Forelimb muscle (tissue), 1 donor: ENCODE data around the gene SPC24. TPM values are rescaled to one million over a fixed set of nuclear protein-coding genes. Genes with fewer than 3 reads are reported as not detected.
"Not testable (repeated sequence)": the region's sequence is repeated elsewhere in the genome, so short reads cannot be mapped to it uniquely, and the experiment has no call there.

Experiments used
- DNase-seq: peaks from one replicate; pipeline ENCODE4 v3.0.0-alpha.2; 2013; ENCODE audit warnings: low read depth
- polyA plus RNA-seq: library from polyadenylated mRNA; unstranded; fragments of 120-200 nt; gene quantifications from one replicate; pipeline ENCODE4 v1.2.1, GENCODE V29; 2013; ENCODE audit not compliant: insufficient read length

SPC24 gene
- polyA plus RNA-seq, 1 donor = 9.2 TPM

DNA sequence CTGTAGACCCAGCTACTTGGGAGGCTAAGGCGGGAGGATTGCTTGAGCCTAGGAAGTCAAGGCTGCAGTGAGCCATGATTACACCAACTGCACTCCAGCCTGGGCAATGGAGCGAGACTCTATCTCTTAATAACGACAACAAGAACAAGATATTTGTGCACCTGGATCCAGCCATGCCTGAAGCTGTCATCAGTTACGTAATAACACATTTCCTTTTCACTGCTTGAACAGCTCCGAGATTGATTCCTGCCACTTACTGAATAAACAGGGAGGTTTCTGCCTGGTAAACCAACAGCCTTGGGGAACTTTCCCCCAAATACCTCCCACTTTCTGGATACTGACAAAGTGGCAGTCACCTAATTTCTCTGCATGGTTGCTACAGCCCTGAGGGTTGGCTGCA lies 36.4 kb upstream of the SPC24 start:
- no peak for DNase-seq

DNA sequence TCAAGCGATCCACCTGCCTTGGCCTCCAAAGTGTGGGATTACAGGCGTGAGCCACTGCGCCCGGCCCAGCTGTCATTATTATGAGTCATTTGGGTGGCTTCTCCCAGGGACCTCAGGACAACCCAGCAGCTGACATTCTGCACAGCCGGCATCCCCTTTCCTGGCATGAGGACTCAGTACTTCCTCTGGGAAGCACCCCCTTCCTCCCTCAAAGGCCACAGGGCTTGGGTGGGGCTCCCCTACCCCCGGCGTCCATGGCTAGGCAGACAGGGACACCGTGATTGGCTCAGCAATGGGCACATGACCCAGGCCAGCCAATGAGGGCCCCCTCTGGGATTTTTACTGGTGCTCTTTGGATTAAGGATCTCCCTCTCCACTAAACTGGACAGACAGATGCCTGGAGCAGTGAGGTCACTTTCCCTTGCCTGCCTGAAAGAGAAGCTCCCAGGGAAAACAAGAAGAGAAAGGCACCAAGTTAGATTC lies 35.7 kb upstream of the SPC24 start:
- no peak for DNase-seq

DNA sequence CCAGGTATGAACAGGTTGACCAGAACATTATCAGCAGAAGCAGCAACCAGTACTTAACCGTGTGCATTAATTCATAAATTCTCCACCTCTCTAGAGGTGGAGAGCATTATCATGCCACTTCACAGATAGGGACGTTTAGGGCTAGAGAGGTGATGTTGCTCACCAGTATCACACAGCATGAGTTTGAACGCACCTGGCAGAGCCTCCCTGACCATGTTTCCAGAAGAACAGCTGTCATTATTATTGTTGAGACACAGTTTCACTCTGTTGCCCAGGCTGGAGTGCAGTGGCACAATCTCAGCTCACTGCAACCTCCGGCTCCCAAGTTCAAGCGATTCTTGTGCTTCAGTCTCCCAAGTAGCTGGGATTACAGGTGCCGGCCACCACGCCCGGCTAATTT lies 34.9 kb upstream of the SPC24 start:
- DNase-seq = no peak

DNA sequence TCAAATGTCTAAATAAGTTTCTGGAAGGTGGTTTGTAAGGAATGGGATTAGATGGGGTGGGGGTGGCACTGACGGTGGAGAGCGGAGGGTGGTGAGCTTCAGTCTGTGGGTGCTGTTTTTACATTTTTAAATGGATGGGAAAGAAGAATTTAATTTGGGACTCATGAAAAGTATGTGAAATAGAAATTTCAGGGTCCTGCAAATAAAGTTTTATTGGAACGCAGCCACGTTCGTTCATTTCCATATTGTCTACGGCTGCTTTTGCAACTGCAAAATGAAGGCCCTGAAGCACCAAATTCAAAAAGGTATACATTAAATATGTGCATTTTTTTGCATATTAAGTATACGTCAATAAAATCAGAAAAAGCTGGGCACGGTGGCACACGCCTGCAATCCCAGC lies 31.9 kb upstream of the SPC24 start:
- DNase-seq = no peak

DNA sequence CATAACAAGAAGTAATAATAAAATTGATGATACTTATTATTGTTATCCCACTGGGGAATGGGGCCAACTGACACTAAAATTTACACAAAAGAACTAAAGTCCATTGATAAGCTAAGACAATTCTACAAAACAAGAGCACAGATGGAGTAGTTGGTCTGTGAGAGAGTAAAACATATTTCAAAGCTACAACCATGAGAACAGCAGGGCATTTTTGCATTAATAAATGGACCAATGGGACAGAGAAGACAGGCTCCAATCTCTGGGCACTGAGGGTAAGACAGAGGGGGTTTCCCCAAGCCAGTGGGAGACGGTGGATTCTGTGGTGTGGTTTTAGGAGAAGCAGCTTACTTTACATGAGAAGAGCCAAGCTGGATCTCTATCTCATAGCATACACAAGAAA lies 27.4 kb upstream of the SPC24 start:
- DNase-seq = no peak

DNA sequence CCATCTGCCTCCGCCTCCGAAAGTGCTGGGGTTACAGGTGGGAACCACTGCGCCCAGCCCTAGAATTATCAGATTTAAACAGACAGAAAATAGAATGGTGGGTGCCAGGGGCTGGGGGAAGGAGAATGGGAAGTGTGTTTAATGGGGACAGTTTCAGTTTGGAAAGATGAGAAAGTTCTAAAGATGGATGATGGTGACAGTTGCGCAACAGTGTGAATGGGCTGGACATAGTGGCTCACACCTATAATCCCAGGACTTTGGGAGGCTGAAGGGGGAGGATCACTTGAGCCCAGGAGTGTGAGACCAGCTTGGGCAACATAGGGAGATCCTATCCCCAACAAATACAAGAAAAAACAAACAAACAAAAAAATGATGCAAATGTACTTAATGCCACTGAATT lies 25.9 kb upstream of the SPC24 start:
- no peak for DNase-seq

DNA sequence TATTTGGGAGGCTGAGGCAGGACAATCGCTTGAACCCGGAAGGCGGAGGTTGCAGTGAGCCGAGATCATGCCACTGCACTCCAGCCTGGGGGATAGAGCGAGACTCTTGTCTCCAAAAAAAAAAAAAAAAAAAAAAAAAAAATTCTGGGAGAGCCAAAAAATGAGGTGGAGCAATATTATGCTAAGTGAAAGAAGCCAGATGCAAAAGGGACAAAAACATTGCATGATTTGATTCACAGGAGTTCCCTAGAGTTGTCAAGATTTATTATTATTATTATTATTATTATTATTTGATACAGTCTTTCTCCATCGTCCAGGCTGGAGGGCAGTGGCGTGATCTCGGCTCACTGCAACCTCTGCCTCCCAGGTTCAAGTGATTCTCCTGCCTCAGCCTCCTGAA lies 25.4 kb upstream of the SPC24 start:
- DNase-seq = not testable (repeated sequence)

DNA sequence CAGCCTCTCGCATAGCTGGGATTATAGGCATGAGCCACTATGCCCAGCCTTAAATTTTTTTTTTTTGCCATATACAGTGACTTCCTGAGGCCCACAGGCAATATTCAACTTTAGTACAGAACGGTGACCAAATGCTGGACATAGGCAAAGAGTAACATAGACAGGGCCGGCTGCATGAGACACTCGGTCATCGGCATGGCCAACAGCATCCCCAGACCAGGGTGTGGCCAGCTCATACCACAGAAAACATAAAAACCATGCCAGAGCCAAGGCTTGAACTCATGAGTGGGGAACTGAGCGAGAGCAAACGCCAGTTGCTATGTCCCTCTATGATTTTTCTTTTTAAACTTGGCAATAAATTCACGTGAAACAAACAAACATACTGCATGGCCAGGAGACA lies 24.8 kb upstream of the SPC24 start:
- DNase-seq = no peak

DNA sequence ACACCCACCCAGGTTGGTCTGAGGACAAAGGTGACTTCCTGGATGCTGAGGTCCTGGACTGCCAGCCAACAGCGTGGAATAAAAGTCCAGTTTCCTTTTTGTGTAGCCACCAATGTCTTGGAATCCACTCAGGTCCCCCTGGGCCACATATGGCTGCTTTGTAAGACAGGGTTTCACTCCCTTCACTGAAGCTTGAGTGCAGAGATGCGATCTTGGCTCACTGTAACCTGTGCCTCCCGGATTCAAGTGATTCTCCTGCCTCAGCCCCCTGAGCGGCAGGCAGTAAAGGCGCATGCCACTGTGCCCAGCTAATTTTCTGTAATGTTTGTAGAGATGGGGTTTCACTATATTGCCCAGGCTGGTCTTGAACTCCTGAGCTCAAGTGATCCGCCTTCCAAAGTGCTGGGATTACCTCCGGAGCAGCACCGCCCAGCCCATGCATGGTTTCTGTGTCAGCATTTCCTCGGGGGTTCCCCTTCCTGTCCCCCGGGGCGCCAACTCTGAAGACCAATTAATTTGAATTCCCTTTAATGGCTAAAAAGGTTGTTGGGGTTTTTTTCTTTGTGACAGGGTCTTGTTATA lies 24.2 kb upstream of the SPC24 start:
- no peak for DNase-seq

DNA sequence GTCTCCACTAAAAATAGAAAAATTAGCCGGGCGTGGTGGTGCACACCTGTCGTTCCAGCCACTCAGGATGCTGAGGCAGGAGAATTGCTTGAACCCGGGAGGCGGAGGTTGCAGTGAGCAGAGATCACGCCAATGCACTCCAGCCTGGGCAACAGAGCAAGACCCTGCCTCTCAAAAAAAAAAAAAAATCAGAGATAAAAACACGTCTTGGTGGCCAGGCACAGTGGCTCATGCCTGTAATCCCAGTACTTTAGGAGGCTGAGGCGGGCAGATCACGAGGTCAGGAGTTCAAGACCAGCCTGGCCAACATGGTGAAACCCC lies 23.5 kb upstream of the SPC24 start:
- not testable (repeated sequence) for DNase-seq

DNA sequence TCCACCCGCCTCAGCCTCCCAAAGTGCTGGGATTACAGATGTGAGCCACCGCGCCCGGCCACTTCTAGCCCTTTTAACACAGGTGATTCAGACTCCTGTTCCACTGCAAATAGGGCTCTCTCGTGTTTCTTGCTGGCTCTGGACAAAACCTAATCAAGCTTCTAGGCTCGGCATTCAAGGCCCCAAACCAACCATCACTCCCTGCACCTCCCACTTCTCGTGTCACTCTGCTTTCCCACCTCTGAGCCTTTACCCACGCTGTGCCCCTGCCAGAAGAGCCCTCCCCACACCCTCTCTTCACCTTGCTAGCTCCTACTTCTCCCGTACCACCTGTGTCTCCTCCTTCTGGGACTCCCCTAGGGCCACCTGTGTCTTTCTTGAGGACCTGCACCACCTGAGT lies 22.0 kb upstream of the SPC24 start:
- DNase-seq = no peak

DNA sequence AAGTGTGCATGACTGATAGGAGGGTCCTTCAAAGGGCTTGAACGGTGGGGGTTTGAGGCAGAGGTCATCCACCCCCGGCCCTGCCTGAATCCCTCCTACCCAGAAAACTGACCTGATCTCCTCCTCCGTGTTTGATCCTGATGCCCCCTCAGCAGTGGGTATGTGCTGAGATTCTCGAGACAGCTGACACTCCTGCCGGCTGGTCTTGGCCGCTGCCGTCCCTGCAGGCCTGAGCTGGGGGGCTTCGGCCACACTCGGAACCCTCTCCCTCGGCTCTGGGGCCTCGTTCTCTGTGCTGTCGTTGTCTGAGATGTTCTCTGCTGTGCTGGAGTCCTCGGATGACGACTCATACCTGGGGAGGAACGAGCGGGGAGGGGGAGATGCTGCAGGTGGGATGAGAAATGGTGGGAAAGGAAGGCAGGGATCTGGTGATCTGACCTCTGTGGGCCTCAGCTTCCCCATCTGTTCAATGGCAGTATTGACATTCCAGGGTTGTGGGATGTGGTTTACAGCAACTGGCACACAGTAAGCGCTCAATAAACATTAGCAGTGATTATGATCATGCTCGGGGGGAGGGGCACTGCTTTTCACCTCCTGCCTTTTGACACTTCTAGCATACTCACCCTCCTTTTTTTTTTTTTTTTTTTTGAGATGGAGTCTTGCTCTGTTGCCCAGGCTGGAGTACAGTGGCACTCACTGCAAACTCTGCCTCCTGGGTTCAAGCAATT lies 21.0 kb upstream of the SPC24 start:
- DNase-seq = no peak

DNA sequence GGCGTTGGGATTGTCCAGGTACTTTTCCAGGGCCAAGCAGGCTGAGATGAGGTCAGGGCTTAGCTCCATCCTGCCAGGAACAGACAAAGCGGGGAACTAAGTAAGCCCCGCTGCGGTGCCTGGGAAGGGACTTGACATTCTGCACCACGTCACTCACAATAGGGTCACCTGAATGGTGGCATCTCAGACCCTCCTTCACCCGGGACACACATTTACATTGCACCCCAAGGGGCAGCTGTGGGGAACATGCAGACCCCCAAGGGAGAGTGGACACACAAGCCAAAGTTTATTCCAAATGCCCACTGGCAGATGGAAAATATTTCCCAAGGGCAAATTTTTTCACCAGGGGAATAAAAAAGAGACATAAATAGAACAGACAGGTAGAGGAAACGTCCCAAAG lies 20.3 kb upstream of the SPC24 start:
- no peak for DNase-seq

DNA sequence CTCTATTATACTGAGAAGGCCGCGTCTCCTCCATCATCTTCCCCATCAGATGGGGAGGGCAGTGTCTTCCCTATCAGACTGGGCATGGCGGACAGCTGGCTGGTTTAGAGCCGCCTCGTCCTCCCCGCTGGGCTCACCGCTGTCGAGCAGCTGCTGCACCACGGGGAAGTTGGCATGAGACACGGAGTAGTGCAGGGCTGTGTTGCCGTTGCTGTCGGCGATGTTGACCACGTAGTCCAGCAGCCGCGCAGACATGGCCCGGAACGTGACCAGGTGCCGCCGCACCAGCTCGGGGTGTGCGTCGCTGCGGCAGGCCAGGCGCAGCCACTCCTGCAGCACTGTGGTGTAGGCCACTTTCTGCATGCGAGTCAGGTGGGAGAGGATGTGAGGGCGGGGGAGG lies 18.8 kb upstream of the SPC24 start:
- DNase-seq = no peak

DNA sequence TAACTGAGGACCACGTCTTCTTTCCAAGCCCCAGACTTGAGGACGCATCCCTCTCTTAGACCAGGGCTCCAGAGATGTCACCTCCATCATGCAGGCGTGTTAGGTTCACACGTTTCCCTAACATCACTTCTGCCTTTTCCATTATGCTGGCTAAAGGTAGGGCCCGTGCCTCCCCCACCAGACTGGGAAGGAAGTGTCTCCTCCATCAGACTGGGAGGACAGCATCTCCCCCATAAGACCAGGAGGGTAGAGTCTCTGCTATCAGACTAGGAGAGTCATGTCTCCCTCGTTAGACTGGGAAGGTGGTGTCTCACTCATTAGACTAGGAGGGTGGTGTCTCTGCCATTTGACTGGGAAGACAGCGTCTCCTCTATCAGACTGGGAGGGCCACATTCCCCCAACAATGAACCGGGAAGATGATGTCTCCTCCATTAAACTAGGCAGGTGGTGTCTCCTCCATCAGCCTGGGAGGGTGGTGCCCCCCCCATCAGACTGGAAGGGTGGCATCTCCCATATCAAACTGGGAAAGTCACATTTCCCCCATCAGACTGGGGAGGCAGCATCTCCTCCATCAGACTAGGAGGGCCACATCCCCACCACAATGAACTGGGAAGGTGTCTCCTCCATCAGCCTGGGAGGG lies 18.1 kb upstream of the SPC24 start:
- no peak for DNase-seq

DNA sequence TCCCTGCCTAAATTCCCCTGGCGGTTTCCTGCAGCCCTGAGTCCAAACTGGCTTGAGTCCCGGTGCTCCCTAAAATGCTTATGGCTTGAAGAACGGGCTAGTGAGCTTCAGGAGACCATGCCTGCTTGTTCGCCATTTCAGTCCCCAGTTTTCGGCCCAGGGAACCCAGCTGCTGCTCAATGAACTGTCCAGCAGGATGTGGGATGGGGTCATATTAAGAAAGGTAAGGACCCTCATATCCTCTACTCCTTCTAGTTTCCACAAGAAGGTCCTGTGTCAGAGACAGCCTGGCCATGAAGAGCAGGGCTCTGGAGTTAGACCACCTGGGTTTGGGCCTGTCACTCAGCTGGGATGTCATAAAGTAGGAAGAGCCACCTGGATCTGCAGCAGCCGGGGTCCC lies 17.0 kb upstream of the SPC24 start:
- no peak for DNase-seq

DNA sequence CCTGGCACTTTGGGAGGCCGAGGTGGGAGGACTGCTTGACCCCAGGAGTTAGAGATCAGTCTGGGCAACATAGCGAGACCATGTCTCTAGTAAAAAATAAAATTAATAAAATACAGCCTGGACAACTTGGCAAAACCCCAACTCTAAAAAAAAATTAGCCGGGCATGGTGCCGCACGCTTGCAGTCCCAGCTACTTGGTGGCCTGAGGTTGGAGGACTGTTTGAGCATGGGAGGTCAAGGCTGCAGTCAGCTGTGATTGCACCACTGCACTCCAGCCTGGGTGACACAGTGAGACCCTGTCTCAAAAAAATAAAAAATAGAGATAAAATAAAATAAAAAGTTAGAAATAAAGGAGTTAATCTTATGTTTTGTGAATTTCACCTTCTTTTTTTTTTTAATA lies 15.6 kb upstream of the SPC24 start:
- DNase-seq = no peak

DNA sequence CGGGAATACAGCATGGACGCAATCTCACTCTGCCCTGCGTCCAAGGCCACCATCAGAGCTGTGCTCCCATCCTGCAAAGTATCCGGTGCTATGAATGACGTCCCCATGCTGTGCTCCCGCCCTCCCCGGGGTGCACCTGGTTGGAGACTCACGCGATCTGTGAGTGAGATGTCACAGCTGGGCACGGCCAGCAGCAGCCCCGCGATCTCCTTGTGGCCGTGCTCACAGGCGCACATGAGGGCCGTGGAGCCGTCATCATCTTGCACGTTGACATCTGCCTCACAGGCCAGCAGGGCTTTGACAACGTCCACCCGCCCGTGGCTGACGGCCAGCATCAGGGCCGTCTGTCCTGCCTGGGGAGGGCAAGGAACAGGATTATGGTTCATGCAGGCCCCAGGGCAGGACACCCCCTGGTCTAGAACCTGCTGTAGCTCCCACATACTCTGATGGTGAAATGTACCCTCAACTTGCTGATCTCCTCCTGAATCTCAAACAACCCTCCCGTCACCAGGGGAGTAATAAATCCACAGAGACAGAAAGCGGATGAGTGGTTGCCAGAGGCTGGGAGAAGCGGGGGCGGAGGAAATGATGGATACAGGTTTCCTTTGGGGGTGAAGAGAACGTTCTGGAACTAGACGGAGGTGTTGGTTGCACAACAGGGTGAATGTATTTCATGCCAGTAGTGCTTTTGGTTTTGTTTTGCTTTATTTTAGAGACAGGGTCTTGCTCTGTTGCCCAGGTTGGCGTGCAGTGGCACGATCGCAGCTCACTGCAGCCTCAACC lies 14.5 kb upstream of the SPC24 start:
- no peak for DNase-seq

DNA sequence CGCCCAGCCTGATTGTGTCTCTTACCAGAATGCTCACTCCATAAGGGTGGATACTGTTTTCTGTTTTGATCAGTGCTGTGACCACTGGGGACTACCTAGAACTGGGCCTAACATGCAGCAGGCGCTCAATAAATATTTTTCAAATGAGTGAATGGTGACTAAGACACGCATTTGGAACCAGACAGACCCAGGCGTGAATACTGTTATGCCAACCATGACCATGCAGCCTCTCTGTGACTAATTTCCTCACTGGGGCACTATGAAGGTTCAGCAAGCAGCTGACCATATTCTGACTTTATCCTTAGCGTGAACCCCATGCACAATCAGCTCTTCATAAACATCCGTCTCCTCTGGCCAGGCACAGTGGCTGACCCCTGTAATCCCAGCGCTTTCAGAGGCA lies 13.0 kb upstream of the SPC24 start:
- DNase-seq = no peak

DNA sequence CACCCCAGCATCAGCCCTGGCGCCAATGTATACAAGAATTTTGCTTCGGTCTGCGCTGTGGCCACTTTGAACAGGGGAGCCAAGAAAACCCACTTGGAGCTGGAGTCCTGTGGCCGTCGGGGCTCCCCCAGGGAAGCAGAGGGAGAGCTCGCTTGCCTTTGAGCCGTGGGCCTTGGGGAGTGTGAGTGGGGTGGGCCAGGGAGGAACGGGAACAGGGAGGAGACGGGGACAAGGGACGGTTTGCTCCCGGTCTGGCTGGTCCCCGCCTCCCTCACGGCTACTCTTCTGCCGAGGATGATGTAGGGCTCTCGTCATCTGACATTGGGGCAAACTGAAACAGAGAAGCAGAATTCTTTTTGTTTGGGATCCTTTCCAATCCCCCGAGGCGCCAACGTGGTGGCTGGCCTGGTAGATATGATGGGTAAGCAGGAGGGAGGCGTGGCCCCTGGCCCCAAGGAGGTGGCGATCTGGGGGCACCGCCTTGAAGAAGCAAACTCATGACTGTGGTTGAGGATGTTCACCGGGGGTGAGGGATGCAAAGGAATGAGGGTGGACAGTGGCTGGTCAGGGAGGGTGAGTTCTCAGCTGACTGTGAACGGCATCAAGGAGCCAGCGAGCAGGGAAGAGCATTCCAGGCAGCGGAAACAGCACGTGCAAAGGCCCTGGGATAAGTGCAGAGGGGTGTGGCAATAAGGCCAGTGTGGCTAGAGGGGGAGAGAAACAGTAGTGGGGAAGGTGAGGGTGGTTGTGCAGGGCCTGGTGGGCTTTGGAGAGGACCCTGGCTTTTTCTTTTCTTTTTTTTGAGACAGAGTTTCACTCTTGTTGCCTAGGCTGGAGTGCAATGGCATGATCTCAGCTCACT lies 10.9 kb upstream of the SPC24 start:
- DNase-seq = no peak

DNA sequence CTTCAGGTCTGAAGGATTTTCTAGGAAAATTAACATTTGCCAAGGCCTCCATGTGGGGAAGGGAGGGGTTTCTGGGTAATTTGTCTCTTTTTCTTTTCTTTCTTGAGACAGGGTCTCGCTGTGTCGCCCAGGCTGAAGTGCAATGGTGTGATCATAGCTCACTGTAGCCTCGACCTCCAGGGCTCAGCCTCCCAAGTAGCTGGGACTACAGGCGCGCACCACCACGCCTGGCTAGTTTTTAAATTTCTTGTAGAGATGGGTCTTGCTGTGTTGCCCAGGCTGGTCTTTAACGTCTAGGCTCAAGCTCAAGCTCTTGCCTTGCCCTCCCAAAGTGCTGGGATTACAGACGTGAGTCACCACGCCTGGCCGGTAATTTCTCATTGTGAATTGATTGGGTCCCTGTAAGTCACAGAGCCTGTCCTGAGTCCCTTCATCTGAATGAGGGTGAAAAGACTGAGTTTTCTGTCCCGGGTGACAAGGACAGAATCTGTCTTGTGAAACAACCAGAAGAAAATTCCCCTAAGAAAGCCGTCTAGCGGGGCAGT lies 10.0 kb upstream of the SPC24 start:
- no peak for DNase-seq
